ENCODE measurements around the gene LIMCH1. TPM values are rescaled to one million over a fixed set of nuclear protein-coding genes. Genes with fewer than 3 reads are reported as not detected.

Gene LIMCH1
- total and polyA plus RNA-seq, 2 donors from 2014 or later, result 19.9 to 83.9 TPM

GRCh38 chr4:41620594-41621256, 82.8 kb downstream of the LIMCH1 start:
- FAIRE-seq (no peak), DNase-seq (no peak)
- TF ChIP-seq CTCF (IDR thresholded peaks at IDR 0.05; ENCODE audit: borderline replicate concordance, extremely low read depth, insufficient read depth), result no peak

GRCh38 chr4:41622787-41623186, 84.8 kb downstream of the LIMCH1 start:
- Histone ChIP-seq H3K9ac (ENCODE audit: low read length in 3 of 3) (no peak overlapping the region), H3K4me3 (ENCODE audit: low read length in 3 of 3) (no peak overlapping the region), H3K27ac (ENCODE audit: low read depth in 2 of 2, low read length in 2 of 2) (no peak overlapping the region), H3K27me3 (ENCODE audit: control insufficient read depth, insufficient read depth, low read length) (no peaks in the 10 kb centered on the region), H3K4me1 (ENCODE audit: control insufficient read depth in 2 of 3, insufficient read depth in 2 of 3, low read depth in 1 of 3, low read length in 3 of 3) (no peaks in the 10 kb centered on the region), H3K36me3 (ENCODE audit: control insufficient read depth in 2 of 3, insufficient read depth in 3 of 3, low read length in 3 of 3) (peaks cover 0 to 10% (median 5%) of the 10 kb centered on the region in 3 donors), H3K9me3 (ENCODE audit: control insufficient read depth in 2 of 3, insufficient read depth in 1 of 3, low read length in 3 of 3) (no peaks in the 10 kb centered on the region)
- no peak for TF ChIP-seq CTCF (IDR thresholded peaks at IDR 0.05; ENCODE audit: borderline replicate concordance, extremely low read depth, insufficient read depth)
- FAIRE-seq (no peak), DNase-seq (no peak)
- intact Hi-C loops (cut with DNase I), result no loop called here

More at GRCh38 chr4:41620594-41621256, 82.8 kb downstream of the LIMCH1 start:
- Histone ChIP-seq H3K4me3 (ENCODE audit: low read length in 3 of 3) (no peak overlapping the region), H3K9me3 (ENCODE audit: control insufficient read depth in 2 of 3, insufficient read depth in 1 of 3, low read length in 3 of 3) (no peaks in the 10 kb centered on the region), H3K9ac (ENCODE audit: low read length in 3 of 3) (no peak overlapping the region), H3K27me3 (ENCODE audit: control insufficient read depth, insufficient read depth, low read length) (no peaks in the 10 kb centered on the region), H3K36me3 (ENCODE audit: control insufficient read depth in 2 of 3, insufficient read depth in 3 of 3, low read length in 3 of 3) (peaks cover 0 to 10% (median 5%) of the 10 kb centered on the region in 3 donors), H3K4me1 (ENCODE audit: control insufficient read depth in 2 of 3, insufficient read depth in 2 of 3, low read depth in 1 of 3, low read length in 3 of 3) (no peaks in the 10 kb centered on the region), H3K27ac (ENCODE audit: low read depth in 2 of 2, low read length in 2 of 2) (no peak overlapping the region)
- intact Hi-C loops (cut with DNase I), result no loop called here

- no peaks in the 10 kb centered on the region for H3K4me1 ChIP-seq (ENCODE audit: control insufficient read depth in 2 of 3, insufficient read depth in 2 of 3, low read depth in 1 of 3, low read length in 3 of 3)
- no peaks in the 10 kb centered on the region for H3K27me3 ChIP-seq (ENCODE audit: control insufficient read depth, insufficient read depth, low read length)
- intact Hi-C loops (cut with DNase I), result no loop called here
- no peaks in the 10 kb centered on the region for H3K9me3 ChIP-seq (ENCODE audit: control insufficient read depth in 2 of 3, insufficient read depth in 1 of 3, low read length in 3 of 3)
- TF ChIP-seq CTCF (IDR thresholded peaks at IDR 0.05; ENCODE audit: borderline replicate concordance, extremely low read depth, insufficient read depth), result no peak
- FAIRE-seq (no peak), DNase-seq (peak in 2 of 5 donors; percentile 38 to 49)
- no peak overlapping the region for H3K27ac ChIP-seq (ENCODE audit: low read depth in 2 of 2, low read length in 2 of 2)
- H3K4me3 ChIP-seq (ENCODE audit: low read length in 3 of 3), result no peak overlapping the region
- peaks cover 0 to 4% (median 0%) of the 10 kb centered on the region in 3 donors for H3K36me3 ChIP-seq (ENCODE audit: control insufficient read depth in 2 of 3, insufficient read depth in 3 of 3, low read length in 3 of 3)
- H3K9ac ChIP-seq (ENCODE audit: low read length in 3 of 3), result no peak overlapping the region
Observed at GRCh38 chr4:41624765-41625164, 86.8 kb downstream of the LIMCH1 start.
